H1 (cell line): Measurements from ENCODE around the gene ANAPC10. TPM values are rescaled to one million over a fixed set of nuclear protein-coding genes. Genes with fewer than 3 reads are reported as not detected.

ENCODE experiments used
- CTCF ChIA-PET: fragments of 300-600 bp; sonication (Branson Sonifier 250); formaldehyde crosslinking; loops from one replicate; lab custom pipeline; 2021; ENCODE audit not compliant: partially characterized antibody; lab: Charles Lee
- POLR2A ChIA-PET: fragments of 300-600 bp; sonication (Branson Sonifier 250); formaldehyde crosslinking; loops from one replicate; lab custom pipeline; 2021; ENCODE audit warnings: inconsistent platforms; ENCODE audit not compliant: partially characterized antibody; lab: Charles Lee
- DNase-seq, 2 experiments: peaks; one replicate each; pipeline versions ENCODE4 v3.0.0 to v3.0.0-alpha.2; 2010 to 2022; ENCODE audit warnings: low spot score in 2 of 2, low read depth in 1 of 2, mixed read lengths in 1 of 2
- FAIRE-seq: peaks from 2 replicates; lab custom pipeline; 2011; peaks lifted over from hg19 to GRCh38; lab: Jason Lieb, UNC
- H2AFZ ChIP-seq: 2 replicates; pipeline ENCODE4 v1.8.1; 2012; ENCODE audit warnings: low read length, inconsistent platforms
- H2AK5ac ChIP-seq: 2 replicates; pipeline ENCODE4 v1.6.1; 2013; ENCODE audit warnings: low read depth, low read length
- H2BK120ac ChIP-seq: replicated peaks from 2 replicates; pipeline ENCODE3; 2013; ENCODE audit warnings: low read depth, low read length, inconsistent platforms
- H2BK12ac ChIP-seq: 2 replicates; pipeline ENCODE4 v1.6.1; 2013; ENCODE audit warnings: low read depth, low read length
- H2BK15ac ChIP-seq: 2 replicates; pipeline ENCODE4 v1.6.1; 2013; ENCODE audit warnings: low read length
- H2BK20ac ChIP-seq: 2 replicates; pipeline ENCODE4 v1.6.1; 2013; ENCODE audit warnings: low read length
- H2BK5ac ChIP-seq: 2 replicates; pipeline ENCODE4 v1.6.1; 2013; ENCODE audit warnings: low read depth, low read length
- H3K14ac ChIP-seq: 2 replicates; pipeline ENCODE4 v1.6.1; 2013; ENCODE audit warnings: inconsistent platforms; ENCODE audit not compliant: insufficient read length
- H3K18ac ChIP-seq: 2 replicates; pipeline ENCODE4 v1.6.1; 2013; ENCODE audit warnings: low read length; ENCODE audit errors: extremely low read depth
- H3K23ac ChIP-seq: 2 replicates; pipeline ENCODE4 v1.6.1; 2013; ENCODE audit warnings: inconsistent platforms; ENCODE audit not compliant: insufficient read length
- H3K23me2 ChIP-seq: 2 replicates; pipeline ENCODE4 v1.6.1; 2013; ENCODE audit warnings: low read depth, low read length
- H3K27ac ChIP-seq: 2 replicates; pipeline ENCODE4 v1.6.1; 2011; ENCODE audit warnings: low read depth, low read length, inconsistent platforms
- H3K27me3 ChIP-seq, 4 experiments: replicated peaks in 1 of 4; 1 replicate in 1 of 4; 2 replicates in 3 of 4; pipeline versions ENCODE4 v1.6.1 to v1.8.1; 2011 to 2013; ENCODE audit warnings: low read length in 3 of 4, mild to moderate bottlenecking in 3 of 4, inconsistent platforms in 2 of 4, mixed read lengths in 2 of 4, moderate library complexity in 1 of 4; ENCODE audit not compliant: control insufficient read depth in 3 of 4, insufficient read depth in 3 of 4; ENCODE audit errors: extremely low read depth in 1 of 4
- H3K36me3 ChIP-seq, 4 experiments: 2 replicates each; pipeline versions ENCODE4 v1.6.1 to v1.8.1; 2011 to 2013; ENCODE audit warnings: mild to moderate bottlenecking in 4 of 4, low read length in 3 of 4, moderate library complexity in 2 of 4, control low read depth in 1 of 4, inconsistent platforms in 1 of 4; ENCODE audit not compliant: insufficient read depth in 4 of 4, control insufficient read depth in 2 of 4
- H3K4ac ChIP-seq: replicated peaks from 2 replicates; pipeline ENCODE3; 2013; ENCODE audit warnings: low read length, low read depth, mixed read lengths, inconsistent platforms; ENCODE audit not compliant: insufficient read length
- H3K4me1 ChIP-seq, 4 experiments: replicated peaks in 1 of 4; 1 replicate in 1 of 4; 2 replicates in 3 of 4; pipeline versions ENCODE4 v1.6.1 to v1.8.1; 2011 to 2013; ENCODE audit warnings: low read length in 3 of 4, inconsistent platforms in 2 of 4, mixed read lengths in 1 of 4; ENCODE audit not compliant: insufficient read depth in 4 of 4, control insufficient read depth in 3 of 4
- H3K4me2 ChIP-seq, 2 experiments: 2 replicates each; pipeline versions ENCODE4 v1.6.1 to v1.8.1; 2011 to 2013; ENCODE audit warnings: low read depth in 2 of 2, low read length in 2 of 2, control low read depth in 1 of 2, inconsistent platforms in 1 of 2, mild to moderate bottlenecking in 1 of 2; ENCODE audit not compliant: insufficient read depth in 1 of 2
- H3K4me3 ChIP-seq, 4 experiments: fragments of 200-600, 300-600 bp in 1 of 4; sonication (generic), shearing (Covaris generic), sonication (Bioruptor Twin) in 1 of 4; 2 replicates each; pipeline versions ENCODE4 v1.5.1 to v1.8.1; 2011 to 2016; ENCODE audit warnings: low read length in 4 of 4, low read depth in 3 of 4, control low read depth in 2 of 4, inconsistent platforms in 2 of 4, mild to moderate bottlenecking in 2 of 4, mixed read lengths in 1 of 4, moderate library complexity in 1 of 4; ENCODE audit not compliant: insufficient read depth in 2 of 4; ENCODE audit errors: extremely low read depth in 1 of 4
- H3K56ac ChIP-seq: replicated peaks from 2 replicates; pipeline ENCODE3; 2013; ENCODE audit warnings: low read depth, mild to moderate bottlenecking, mixed read lengths, low read length, inconsistent platforms; ENCODE audit not compliant: insufficient read length
- H3K79me1 ChIP-seq: 2 replicates; pipeline ENCODE4 v1.6.1; 2013; ENCODE audit warnings: low read depth, low read length, control low read depth
- H3K79me2 ChIP-seq, 2 experiments: 2 replicates each; pipeline versions ENCODE4 v1.6.1 to v1.8.1; 2012 to 2013; ENCODE audit warnings: low read length in 2 of 2, mild to moderate bottlenecking in 2 of 2, inconsistent platforms in 1 of 2; ENCODE audit not compliant: insufficient read depth in 2 of 2, control insufficient read depth in 1 of 2
- H3K9ac ChIP-seq, 4 experiments: replicated peaks in 1 of 4; 1 replicate in 1 of 4; 2 replicates in 3 of 4; pipeline versions ENCODE4 v1.6.1 to v1.8.1; 2011 to 2013; ENCODE audit warnings: low read depth in 3 of 4, low read length in 3 of 4, control low read depth in 2 of 4, mild to moderate bottlenecking in 2 of 4, moderate library complexity in 2 of 4, inconsistent platforms in 1 of 4; ENCODE audit errors: extremely low read depth in 1 of 4
- H3K9me3 ChIP-seq, 2 experiments: 2 replicates each; pipeline versions ENCODE4 v1.6.1 to v1.8.1; 2012 to 2013; ENCODE audit warnings: mild to moderate bottlenecking in 2 of 2, moderate library complexity in 2 of 2, control low read depth in 1 of 2, inconsistent platforms in 1 of 2, low read depth in 1 of 2, low read length in 1 of 2, mixed read lengths in 1 of 2; ENCODE audit not compliant: insufficient read depth in 2 of 2
- H4K20me1 ChIP-seq, 2 experiments: replicated peaks in 1 of 2; 2 replicates each; pipeline versions ENCODE3 to v1.8.1; 2011 to 2013; ENCODE audit warnings: inconsistent platforms in 2 of 2, low read length in 2 of 2, mild to moderate bottlenecking in 1 of 2; ENCODE audit not compliant: insufficient read depth in 2 of 2, control insufficient read depth in 1 of 2
- H4K5ac ChIP-seq: 2 replicates; pipeline ENCODE4 v1.6.1; 2013; ENCODE audit warnings: low read length, low read depth, mixed read lengths, inconsistent platforms; ENCODE audit not compliant: insufficient read length
- H4K8ac ChIP-seq: 2 replicates; pipeline ENCODE4 v1.8.0; 2013; ENCODE audit warnings: mild to moderate bottlenecking, moderate library complexity, low read length, inconsistent platforms; ENCODE audit not compliant: insufficient read depth; ENCODE audit errors: extremely low read depth
- H4K91ac ChIP-seq: replicated peaks from 2 replicates; pipeline ENCODE3; 2013; ENCODE audit warnings: low read length, mixed read lengths, inconsistent platforms; ENCODE audit not compliant: insufficient read length
- BRCA1 ChIP-seq: IDR thresholded peaks from 2 replicates; pipeline ENCODE4 v1.6.1; 2012; ENCODE audit warnings: low read depth, low read length, improper control_type of control experiment
- CHD2 ChIP-seq: IDR thresholded peaks from 2 replicates; pipeline ENCODE4 v1.6.1; 2012; ENCODE audit warnings: low read length, improper control_type of control experiment
- EP300 ChIP-seq, 2 experiments: IDR thresholded peaks; 1 replicate in 1 of 2; 2 replicates in 1 of 2; pipeline ENCODE4 v1.6.1; 2011 to 2012; ENCODE audit warnings: low read depth in 2 of 2, low read length in 2 of 2, mild to moderate bottlenecking in 2 of 2, borderline replicate concordance in 1 of 2, inconsistent platforms in 1 of 2, moderate library complexity in 1 of 2
- HDAC2 ChIP-seq, 2 experiments: fragments of 300-600 bp in 1 of 2; sonication (generic) in 1 of 2; IDR thresholded peaks; 2 replicates each; pipeline ENCODE4 v1.6.1; 2011 to 2012; ENCODE audit warnings: low read depth in 2 of 2, low read length in 2 of 2, mild to moderate bottlenecking in 2 of 2, moderate library complexity in 2 of 2, borderline replicate concordance in 1 of 2, inconsistent platforms in 1 of 2
- KDM1A ChIP-seq: fragments of 200-600, 300-600 bp; sonication (generic); IDR thresholded peaks from 2 replicates; pipeline ENCODE4 v1.7.1; 2016; ENCODE audit warnings: mild to moderate bottlenecking, low read length, borderline replicate concordance
- RBBP5 ChIP-seq: IDR thresholded peaks from 2 replicates; pipeline ENCODE4 v1.7.1; 2012; ENCODE audit warnings: low read depth, mild to moderate bottlenecking, inconsistent platforms, low read length, moderate library complexity, borderline replicate concordance
- RXRA ChIP-seq: IDR thresholded peaks from 2 replicates; pipeline ENCODE4 v1.6.1; 2011; ENCODE audit warnings: low read depth, mild to moderate bottlenecking, low read length, moderate library complexity; ENCODE audit not compliant: insufficient read depth
- SP1 ChIP-seq: IDR thresholded peaks from 2 replicates; pipeline ENCODE4 v1.6.1; 2011; ENCODE audit warnings: low read depth, low read length
- WGBS, 2 experiments: shearing (Covaris generic) in 1 of 2; methylation state at CpG; one replicate each; pipeline versions ENCODE4 v1.1.6 to v1.1.7; 2013 to 2015; ENCODE audit warnings: low lambda C conversion rate in 2 of 2, mixed read lengths in 2 of 2, inconsistent platforms in 1 of 2, low coverage in 1 of 2, missing lambda C conversion rate in 1 of 2; ENCODE audit not compliant: insufficient replicate concordance in 2 of 2, insufficient coverage in 1 of 2, insufficient read length in 1 of 2; ENCODE audit errors: extremely low coverage in 1 of 2, missing lambda C conversion rate in 1 of 2; 5-methylcytosine and 5-hydroxymethylcytosine counted together
- polyA plus RNA-seq, 7 experiments: library from polyadenylated mRNA; depleted of rRNA in 3 of 7; stranded (reverse) in 5 of 7; unstranded in 2 of 7; fragments of >200 nt in 5 of 7; fragments of 200-250 nt in 2 of 7; gene quantifications; 1 replicate in 5 of 7; 2 replicates in 1 of 7; 4 replicates in 1 of 7; pipeline versions ENCODE4 v1.2.1 to v1.2.3, GENCODE V29; 2011 to 2013; ENCODE audit warnings: missing spikeins in 2 of 7, mixed read lengths in 2 of 7
- total RNA-seq: library from RNA; stranded (reverse); fragmentation: NEBNext Ultra II Directional; extraction: Animal tissue kit (Norgen Biotek cat#: 25700); gene quantifications from 2 replicates; pipeline ENCODE4 v1.2.1, GENCODE V29; 2021
- TF ChIP-seq, protein P1 (sequence below): IDR thresholded peaks from 2 replicates; pipeline ENCODE4 v1.6.1; 2012; ENCODE audit warnings: inconsistent platforms
- TF ChIP-seq, protein P2 (sequence below): IDR thresholded peaks from 2 replicates; pipeline ENCODE4 v1.6.1; 2012; ENCODE audit warnings: low read length, inconsistent platforms

The ANAPC10 gene
- total and polyA plus RNA-seq, 2 of the 8 experiments (the other 6 are each of a cell fraction or from before 2014, with no cell fraction given): 17.6 to 23.3 TPM

GRCh38 chr4:145019346-145019745, 78.7 kb downstream of the ANAPC10 start:
- Histone ChIP-seq H3K23ac (no peak overlapping the region), H3K36me3 (no peaks in the 10 kb centered on the region), H2BK20ac (no peak overlapping the region), H3K14ac (no peak overlapping the region), H4K8ac (no peak overlapping the region), H2BK120ac (no peak overlapping the region), H3K79me2 (peaks cover 0 to 6% of the 10 kb centered on the region in 2 experiments; a peak in 2 of 4 replicates), H3K4me1 (peaks cover 0 to 4% (median 0%) of the 10 kb centered on the region in 4 experiments; a peak in 2 of 7 replicates), H3K4ac (no peak overlapping the region), H3K27ac (no peak overlapping the region), H2BK15ac (no peak overlapping the region), H2BK5ac (no peak overlapping the region), H3K56ac (no peak overlapping the region), H3K27me3 (no peaks in the 10 kb centered on the region), H4K5ac (no peak overlapping the region), H3K18ac (no peak overlapping the region), H2BK12ac (no peak overlapping the region), H3K4me2 (no peak overlapping the region), H4K91ac (no peak overlapping the region), H4K20me1 (no peaks in the 10 kb centered on the region), H2AK5ac (no peak overlapping the region), H3K23me2 (no peaks in the 10 kb centered on the region), H3K4me3 (no peak overlapping the region), H2AFZ (no peak overlapping the region), H3K79me1 (no peaks in the 10 kb centered on the region), H3K9me3 (no peaks in the 10 kb centered on the region), H3K9ac (no peak overlapping the region)
- WGBS, 2 experiments: 100% methylated on average over 1 of the region's 1 CpG; no CpG with 5 or more reads in 1 of the 2 experiments
- TF ChIP-seq CHD2 (no peak), RBBP5 (no peak), SP1 (no peak), BRCA1 (no peak), RXRA (no peak), HDAC2 (IDR thresholded peaks at IDR 0.05; ENCODE audit: borderline replicate concordance in 1 of 2, low read depth in 2 of 2, low read length in 2 of 2) (no peak), KDM1A (no peak), EP300 (IDR thresholded peaks at IDR 0.05; ENCODE audit: borderline replicate concordance in 1 of 2, low read depth in 2 of 2, low read length in 2 of 2) (no peak)
- TF ChIP-seq, protein P1, sequence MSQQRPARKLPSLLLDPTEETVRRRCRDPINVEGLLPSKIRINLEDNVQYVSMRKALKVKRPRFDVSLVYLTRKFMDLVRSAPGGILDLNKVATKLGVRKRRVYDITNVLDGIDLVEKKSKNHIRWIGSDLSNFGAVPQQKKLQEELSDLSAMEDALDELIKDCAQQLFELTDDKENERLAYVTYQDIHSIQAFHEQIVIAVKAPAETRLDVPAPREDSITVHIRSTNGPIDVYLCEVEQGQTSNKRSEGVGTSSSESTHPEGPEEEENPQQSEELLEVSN: no peak
- TF ChIP-seq, protein P2, sequence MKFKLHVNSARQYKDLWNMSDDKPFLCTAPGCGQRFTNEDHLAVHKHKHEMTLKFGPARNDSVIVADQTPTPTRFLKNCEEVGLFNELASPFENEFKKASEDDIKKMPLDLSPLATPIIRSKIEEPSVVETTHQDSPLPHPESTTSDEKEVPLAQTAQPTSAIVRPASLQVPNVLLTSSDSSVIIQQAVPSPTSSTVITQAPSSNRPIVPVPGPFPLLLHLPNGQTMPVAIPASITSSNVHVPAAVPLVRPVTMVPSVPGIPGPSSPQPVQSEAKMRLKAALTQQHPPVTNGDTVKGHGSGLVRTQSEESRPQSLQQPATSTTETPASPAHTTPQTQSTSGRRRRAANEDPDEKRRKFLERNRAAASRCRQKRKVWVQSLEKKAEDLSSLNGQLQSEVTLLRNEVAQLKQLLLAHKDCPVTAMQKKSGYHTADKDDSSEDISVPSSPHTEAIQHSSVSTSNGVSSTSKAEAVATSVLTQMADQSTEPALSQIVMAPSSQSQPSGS: no peak
- CTCF ChIA-PET: no interaction called here
- DNase-seq (no peak), FAIRE-seq (no peak)
- POLR2A ChIA-PET: no interaction called here
